ENCODE results near the gene MORC3. TPM values are rescaled to one million over a fixed set of nuclear protein-coding genes. Genes with fewer than 3 reads are reported as not detected.

MORC3 gene
- total and polyA plus RNA-seq, 9 of the 15 experiments (the other 6 are each of a cell fraction or from before 2014, with no cell fraction given), result 12.7 to 53.7 (median 36.0) TPM

DNA sequence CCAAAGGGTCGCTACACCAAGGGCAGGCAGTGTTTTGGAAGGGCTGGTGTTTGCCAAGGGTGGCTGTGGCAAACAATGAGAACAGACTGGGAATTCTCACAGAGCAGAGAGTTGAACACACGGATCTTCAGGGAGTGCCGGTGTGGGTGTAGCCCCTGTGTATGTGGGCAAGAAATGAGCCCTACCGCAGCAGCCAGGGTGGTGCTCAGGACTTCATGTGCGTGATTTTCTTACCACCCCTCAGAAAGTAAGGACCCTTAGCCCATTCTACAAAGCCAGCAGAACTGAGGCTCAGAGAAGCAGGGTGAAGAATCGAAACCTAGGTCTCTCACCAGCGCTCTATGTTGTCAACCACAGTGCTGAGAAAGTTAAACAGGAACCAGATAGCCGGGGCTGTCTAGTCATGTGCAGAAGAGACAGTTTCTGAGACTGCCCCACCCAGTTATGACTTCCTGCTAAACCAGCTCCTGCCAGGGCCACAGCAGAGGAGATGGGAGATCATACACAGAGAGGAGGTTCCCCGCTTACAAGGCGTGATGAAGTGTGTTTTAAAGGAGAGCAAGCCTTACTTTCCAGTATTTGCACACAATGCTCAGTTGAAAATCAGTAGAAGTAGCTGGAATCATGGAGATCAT is 21.9 kb upstream of the MORC3 start (continued):
- TF ChIP-seq CREB1 (IDR thresholded peaks at IDR 0.05), result no peak
- no peak for TF ChIP-seq CREB1 (CRISPR knock-in tag; IDR thresholded peaks at IDR 0.05)
- TF ChIP-seq NUFIP1 (IDR thresholded peaks at IDR 0.05; ENCODE audit: partially characterized antibody), result no peak
- TF ChIP-seq, protein P1, sequence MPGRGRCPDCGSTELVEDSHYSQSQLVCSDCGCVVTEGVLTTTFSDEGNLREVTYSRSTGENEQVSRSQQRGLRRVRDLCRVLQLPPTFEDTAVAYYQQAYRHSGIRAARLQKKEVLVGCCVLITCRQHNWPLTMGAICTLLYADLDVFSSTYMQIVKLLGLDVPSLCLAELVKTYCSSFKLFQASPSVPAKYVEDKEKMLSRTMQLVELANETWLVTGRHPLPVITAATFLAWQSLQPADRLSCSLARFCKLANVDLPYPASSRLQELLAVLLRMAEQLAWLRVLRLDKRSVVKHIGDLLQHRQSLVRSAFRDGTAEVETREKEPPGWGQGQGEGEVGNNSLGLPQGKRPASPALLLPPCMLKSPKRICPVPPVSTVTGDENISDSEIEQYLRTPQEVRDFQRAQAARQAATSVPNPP (IDR thresholded peaks at IDR 0.05; ENCODE audit: borderline replicate concordance, insufficient read depth, insufficient read length), result no peak
- no peak for TF ChIP-seq ZNF24 (IDR thresholded peaks at IDR 0.05)
- TF ChIP-seq, protein P2, sequence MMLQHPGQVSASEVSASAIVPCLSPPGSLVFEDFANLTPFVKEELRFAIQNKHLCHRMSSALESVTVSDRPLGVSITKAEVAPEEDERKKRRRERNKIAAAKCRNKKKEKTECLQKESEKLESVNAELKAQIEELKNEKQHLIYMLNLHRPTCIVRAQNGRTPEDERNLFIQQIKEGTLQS (IDR thresholded peaks at IDR 0.05), result no peak
- TF ChIP-seq, protein P2 (CRISPR knock-in tag; conservative IDR thresholded peaks at IDR 0.05), result no peak
- TF ChIP-seq, protein P3, sequence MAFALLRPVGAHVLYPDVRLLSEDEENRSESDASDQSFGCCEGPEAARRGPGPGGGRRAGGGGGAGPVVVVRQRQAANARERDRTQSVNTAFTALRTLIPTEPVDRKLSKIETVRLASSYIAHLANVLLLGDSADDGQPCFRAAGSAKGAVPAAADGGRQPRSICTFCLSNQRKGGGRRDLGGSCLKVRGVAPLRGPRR (CRISPR knock-in tag; IDR thresholded peaks at IDR 0.05), result no peak
- TF ChIP-seq, protein P4, sequence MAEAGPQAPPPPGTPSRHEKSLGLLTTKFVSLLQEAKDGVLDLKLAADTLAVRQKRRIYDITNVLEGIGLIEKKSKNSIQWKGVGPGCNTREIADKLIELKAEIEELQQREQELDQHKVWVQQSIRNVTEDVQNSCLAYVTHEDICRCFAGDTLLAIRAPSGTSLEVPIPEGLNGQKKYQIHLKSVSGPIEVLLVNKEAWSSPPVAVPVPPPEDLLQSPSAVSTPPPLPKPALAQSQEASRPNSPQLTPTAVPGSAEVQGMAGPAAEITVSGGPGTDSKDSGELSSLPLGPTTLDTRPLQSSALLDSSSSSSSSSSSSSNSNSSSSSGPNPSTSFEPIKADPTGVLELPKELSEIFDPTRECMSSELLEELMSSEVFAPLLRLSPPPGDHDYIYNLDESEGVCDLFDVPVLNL (CRISPR knock-in tag; IDR thresholded peaks at IDR 0.05; ENCODE audit: low read depth), result no peak
- 0 out of 2 replicates have a peak, but pooled peaks have one; percentile 15 for TF ChIP-seq ZNF75A (CRISPR knock-in tag; IDR thresholded peaks at IDR 0.05)
- TF ChIP-seq MTA1 (IDR thresholded peaks at IDR 0.05; ENCODE audit: borderline replicate concordance), result no peak
- TF ChIP-seq COPS2 (conservative IDR thresholded peaks at IDR 0.05), result no peak
- TF ChIP-seq RHOXF2B (CRISPR knock-in tag; conservative IDR thresholded peaks at IDR 0.05), result no peak
- no peak for TF ChIP-seq ZNF41 (CRISPR knock-in tag; conservative IDR thresholded peaks at IDR 0.05)
- TF ChIP-seq, protein P5, sequence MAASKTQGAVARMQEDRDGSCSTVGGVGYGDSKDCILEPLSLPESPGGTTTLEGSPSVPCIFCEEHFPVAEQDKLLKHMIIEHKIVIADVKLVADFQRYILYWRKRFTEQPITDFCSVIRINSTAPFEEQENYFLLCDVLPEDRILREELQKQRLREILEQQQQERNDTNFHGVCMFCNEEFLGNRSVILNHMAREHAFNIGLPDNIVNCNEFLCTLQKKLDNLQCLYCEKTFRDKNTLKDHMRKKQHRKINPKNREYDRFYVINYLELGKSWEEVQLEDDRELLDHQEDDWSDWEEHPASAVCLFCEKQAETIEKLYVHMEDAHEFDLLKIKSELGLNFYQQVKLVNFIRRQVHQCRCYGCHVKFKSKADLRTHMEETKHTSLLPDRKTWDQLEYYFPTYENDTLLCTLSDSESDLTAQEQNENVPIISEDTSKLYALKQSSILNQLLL (CRISPR knock-in tag; IDR thresholded peaks at IDR 0.05; ENCODE audit: borderline replicate concordance), result no peak
- TF ChIP-seq, protein P6, sequence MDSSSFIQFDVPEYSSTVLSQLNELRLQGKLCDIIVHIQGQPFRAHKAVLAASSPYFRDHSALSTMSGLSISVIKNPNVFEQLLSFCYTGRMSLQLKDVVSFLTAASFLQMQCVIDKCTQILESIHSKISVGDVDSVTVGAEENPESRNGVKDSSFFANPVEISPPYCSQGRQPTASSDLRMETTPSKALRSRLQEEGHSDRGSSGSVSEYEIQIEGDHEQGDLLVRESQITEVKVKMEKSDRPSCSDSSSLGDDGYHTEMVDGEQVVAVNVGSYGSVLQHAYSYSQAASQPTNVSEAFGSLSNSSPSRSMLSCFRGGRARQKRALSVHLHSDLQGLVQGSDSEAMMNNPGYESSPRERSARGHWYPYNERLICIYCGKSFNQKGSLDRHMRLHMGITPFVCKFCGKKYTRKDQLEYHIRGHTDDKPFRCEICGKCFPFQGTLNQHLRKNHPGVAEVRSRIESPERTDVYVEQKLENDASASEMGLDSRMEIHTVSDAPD (CRISPR knock-in tag; IDR thresholded peaks at IDR 0.05), result no peak
- no peak for TF ChIP-seq HDGF (IDR thresholded peaks at IDR 0.05)
- TF ChIP-seq RFX1 (IDR thresholded peaks at IDR 0.05), result no peak
- no peak for TF ChIP-seq ZNF785 (CRISPR knock-in tag; IDR thresholded peaks at IDR 0.05)
- TF ChIP-seq, protein P7, sequence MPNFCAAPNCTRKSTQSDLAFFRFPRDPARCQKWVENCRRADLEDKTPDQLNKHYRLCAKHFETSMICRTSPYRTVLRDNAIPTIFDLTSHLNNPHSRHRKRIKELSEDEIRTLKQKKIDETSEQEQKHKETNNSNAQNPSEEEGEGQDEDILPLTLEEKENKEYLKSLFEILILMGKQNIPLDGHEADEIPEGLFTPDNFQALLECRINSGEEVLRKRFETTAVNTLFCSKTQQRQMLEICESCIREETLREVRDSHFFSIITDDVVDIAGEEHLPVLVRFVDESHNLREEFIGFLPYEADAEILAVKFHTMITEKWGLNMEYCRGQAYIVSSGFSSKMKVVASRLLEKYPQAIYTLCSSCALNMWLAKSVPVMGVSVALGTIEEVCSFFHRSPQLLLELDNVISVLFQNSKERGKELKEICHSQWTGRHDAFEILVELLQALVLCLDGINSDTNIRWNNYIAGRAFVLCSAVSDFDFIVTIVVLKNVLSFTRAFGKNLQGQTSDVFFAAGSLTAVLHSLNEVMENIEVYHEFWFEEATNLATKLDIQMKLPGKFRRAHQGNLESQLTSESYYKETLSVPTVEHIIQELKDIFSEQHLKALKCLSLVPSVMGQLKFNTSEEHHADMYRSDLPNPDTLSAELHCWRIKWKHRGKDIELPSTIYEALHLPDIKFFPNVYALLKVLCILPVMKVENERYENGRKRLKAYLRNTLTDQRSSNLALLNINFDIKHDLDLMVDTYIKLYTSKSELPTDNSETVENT (CRISPR knock-in tag; IDR thresholded peaks at IDR 0.05), result no peak
- no peak for TF ChIP-seq SIN3A (IDR thresholded peaks at IDR 0.05; ENCODE audit: borderline replicate concordance in 2 of 2, control insufficient read depth in 1 of 2, low read depth in 2 of 2, low read length in 2 of 2)
